Measurements from ENCODE around the gene VAMP3. TPM values are rescaled to one million over a fixed set of nuclear protein-coding genes. Genes with fewer than 3 reads are reported as not detected.
A peak's percentile ranks its signal among the peaks of the same experiment; 100 is the strongest.

The VAMP3 gene
- total RNA-seq, 1 donor from 2014 or later = 79.1 TPM

GRCh38 chr1:7768583-7768982 lies 2.5 kb upstream of the VAMP3 start:
- H3K4me1 ChIP-seq = peaks cover 6 to 11% of the 10 kb centered on the region in 2 donors
- DNase-seq (ENCODE audit: low spot score in 2 of 2) = no peak
- TF ChIP-seq, protein P1, sequence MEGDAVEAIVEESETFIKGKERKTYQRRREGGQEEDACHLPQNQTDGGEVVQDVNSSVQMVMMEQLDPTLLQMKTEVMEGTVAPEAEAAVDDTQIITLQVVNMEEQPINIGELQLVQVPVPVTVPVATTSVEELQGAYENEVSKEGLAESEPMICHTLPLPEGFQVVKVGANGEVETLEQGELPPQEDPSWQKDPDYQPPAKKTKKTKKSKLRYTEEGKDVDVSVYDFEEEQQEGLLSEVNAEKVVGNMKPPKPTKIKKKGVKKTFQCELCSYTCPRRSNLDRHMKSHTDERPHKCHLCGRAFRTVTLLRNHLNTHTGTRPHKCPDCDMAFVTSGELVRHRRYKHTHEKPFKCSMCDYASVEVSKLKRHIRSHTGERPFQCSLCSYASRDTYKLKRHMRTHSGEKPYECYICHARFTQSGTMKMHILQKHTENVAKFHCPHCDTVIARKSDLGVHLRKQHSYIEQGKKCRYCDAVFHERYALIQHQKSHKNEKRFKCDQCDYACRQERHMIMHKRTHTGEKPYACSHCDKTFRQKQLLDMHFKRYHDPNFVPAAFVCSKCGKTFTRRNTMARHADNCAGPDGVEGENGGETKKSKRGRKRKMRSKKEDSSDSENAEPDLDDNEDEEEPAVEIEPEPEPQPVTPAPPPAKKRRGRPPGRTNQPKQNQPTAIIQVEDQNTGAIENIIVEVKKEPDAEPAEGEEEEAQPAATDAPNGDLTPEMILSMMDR (IDR thresholded peaks at IDR 0.05) = no peak
- intact Hi-C loops (cut with DNase I) = no loop called here
- H3K36me3 ChIP-seq = no peaks in the 10 kb centered on the region
- H3K27ac ChIP-seq = no peak overlapping the region
- H3K4me3 ChIP-seq = no peak overlapping the region
- H3K9me3 ChIP-seq = no peaks in the 10 kb centered on the region
- no peaks in the 10 kb centered on the region for H3K27me3 ChIP-seq

- TF ChIP-seq, protein P1 (IDR thresholded peaks at IDR 0.05) = no peak
- peaks cover 6 to 11% of the 10 kb centered on the region in 2 donors for H3K4me1 ChIP-seq
- no peak overlapping the region for H3K27ac ChIP-seq
- no peaks in the 10 kb centered on the region for H3K9me3 ChIP-seq
- intact Hi-C loops (cut with DNase I) = loop anchor here (2.0 kb wide), 1 partner anchor 65 kb away; no protein-coding TSS in a partner anchor
- no peak overlapping the region for H3K4me3 ChIP-seq
- no peaks in the 10 kb centered on the region for H3K27me3 ChIP-seq
- peaks cover 0 to 5% of the 10 kb centered on the region in 2 donors for H3K36me3 ChIP-seq
- DNase-seq (ENCODE audit: low spot score in 2 of 2) = no peak
These were observed 1.3 kb upstream of the VAMP3 start for GRCh38 chr1:7769673-7770412.

DNA sequence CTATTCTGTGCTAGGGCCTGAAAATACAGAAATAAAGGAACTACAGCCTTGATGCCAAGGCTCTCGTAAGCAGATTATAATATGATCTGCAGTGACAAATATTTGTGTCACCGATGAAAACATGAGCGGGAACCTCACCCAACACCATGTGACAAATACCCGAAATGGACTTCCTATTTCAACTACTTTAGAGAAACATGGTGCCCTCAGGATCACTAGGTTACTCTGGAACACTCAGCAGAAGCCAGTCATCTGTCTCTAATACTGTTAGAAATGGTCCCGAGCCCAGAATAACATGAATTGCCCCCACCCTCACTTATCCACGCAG lies 463 bp upstream of the VAMP3 start:
- peaks cover 6 to 11% of the 10 kb centered on the region in 2 donors for H3K4me1 ChIP-seq
- peak overlapping the region; percentile 85 to 94 for H3K27ac ChIP-seq
- H3K36me3 ChIP-seq = peaks cover 0 to 8% of the 10 kb centered on the region in 2 donors
- no peak for DNase-seq (ENCODE audit: low spot score in 2 of 2)
- no peaks in the 10 kb centered on the region for H3K27me3 ChIP-seq
- H3K9me3 ChIP-seq = no peaks in the 10 kb centered on the region
- H3K4me3 ChIP-seq = peak overlapping the region; percentile 88 to 94
- TF ChIP-seq, protein P1 (IDR thresholded peaks at IDR 0.05) = no peak
- intact Hi-C loops (cut with DNase I) = loop anchor here (2.0 kb wide), 1 partner anchor 66 kb away; no protein-coding TSS in a partner anchor

GRCh38 chr1:7771823-7772299 lies 765 bp downstream of the VAMP3 start:
- H3K36me3 ChIP-seq = peaks cover 1 to 14% of the 10 kb centered on the region in 2 donors
- H3K4me1 ChIP-seq = peaks cover 6 to 11% of the 10 kb centered on the region in 2 donors
- intact Hi-C loops (cut with DNase I) = loop anchor here (1.0 to 2.0 kb wide), 2 partner anchors 11 to 67 kb away; no protein-coding TSS in a partner anchor

GRCh38 chr1:7777591-7777990 lies 6.5 kb downstream of the VAMP3 start:
- no peak overlapping the region for H3K4me3 ChIP-seq
- peaks cover 33 to 58% of the 10 kb centered on the region in 2 donors for H3K36me3 ChIP-seq
- H3K27me3 ChIP-seq = no peaks in the 10 kb centered on the region
- H3K27ac ChIP-seq = no peak overlapping the region
- no peaks in the 10 kb centered on the region for H3K9me3 ChIP-seq
- intact Hi-C loops (cut with DNase I) = no loop called here
- peaks cover 2 to 3% of the 10 kb centered on the region in 2 donors for H3K4me1 ChIP-seq
- TF ChIP-seq, protein P1 (IDR thresholded peaks at IDR 0.05) = no peak
- DNase-seq (ENCODE audit: low spot score in 2 of 2) = no peak

More at GRCh38 chr1:7771823-7772299, 765 bp downstream of the VAMP3 start:
- H3K9me3 ChIP-seq = no peaks in the 10 kb centered on the region
- TF ChIP-seq, protein P1 (IDR thresholded peaks at IDR 0.05) = no peak
- peak overlapping the region; percentile 85 to 94 for H3K27ac ChIP-seq
- H3K27me3 ChIP-seq = no peaks in the 10 kb centered on the region
- no peak for DNase-seq (ENCODE audit: low spot score in 2 of 2)
- peak overlapping the region; percentile 88 to 94 for H3K4me3 ChIP-seq

Data from ascending aorta (tissue), 2 donors.